PC-3 (cell line): ENCODE measurements around the gene FAM221A.

Experiments used
- EZH2 ChIP-seq: fragments of 300-600 bp; sonication (generic); IDR thresholded peaks from one replicate; pipeline ENCODE4 v1.6.1; 2017; ENCODE audit warnings: antibody characterized with exemption, mild to moderate bottlenecking, low read length; ENCODE audit not compliant: unreplicated experiment
- EZH2phosphoT487 ChIP-seq: fragments of 300-600 bp; sonication (generic); IDR thresholded peaks from 2 replicates; pipeline ENCODE4 v1.6.1; 2018; ENCODE audit warnings: mild to moderate bottlenecking, antibody characterized with exemption, low read length, borderline replicate concordance
- TF ChIP-seq, protein P1 (sequence below): fragments of 300-600 bp; sonication (generic); conservative IDR thresholded peaks from 2 replicates; pipeline ENCODE4 v1.5.1; 2017; ENCODE audit warnings: antibody characterized with exemption, low read depth, mild to moderate bottlenecking, low read length

DNA sequence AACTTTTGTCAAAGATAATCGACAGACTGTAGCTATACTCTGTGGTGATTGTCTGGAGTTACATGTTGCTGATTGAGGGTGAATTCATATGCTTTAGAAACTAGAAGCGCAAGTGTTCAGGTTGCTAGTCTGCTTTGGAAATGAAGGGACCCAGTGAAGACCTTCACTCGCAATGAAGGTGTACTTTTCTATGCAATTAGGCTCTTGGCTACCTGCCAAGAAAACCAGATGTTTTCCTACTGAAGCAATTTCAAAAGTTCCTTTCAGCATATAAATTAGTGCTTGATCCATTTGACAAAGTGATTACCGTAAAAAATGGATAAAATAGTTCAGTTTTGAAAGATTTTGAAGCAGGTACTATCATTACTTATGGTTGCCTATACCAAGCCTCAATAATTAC is 20.0 kb downstream of the FAM221A start:
- TF ChIP-seq, protein P1, sequence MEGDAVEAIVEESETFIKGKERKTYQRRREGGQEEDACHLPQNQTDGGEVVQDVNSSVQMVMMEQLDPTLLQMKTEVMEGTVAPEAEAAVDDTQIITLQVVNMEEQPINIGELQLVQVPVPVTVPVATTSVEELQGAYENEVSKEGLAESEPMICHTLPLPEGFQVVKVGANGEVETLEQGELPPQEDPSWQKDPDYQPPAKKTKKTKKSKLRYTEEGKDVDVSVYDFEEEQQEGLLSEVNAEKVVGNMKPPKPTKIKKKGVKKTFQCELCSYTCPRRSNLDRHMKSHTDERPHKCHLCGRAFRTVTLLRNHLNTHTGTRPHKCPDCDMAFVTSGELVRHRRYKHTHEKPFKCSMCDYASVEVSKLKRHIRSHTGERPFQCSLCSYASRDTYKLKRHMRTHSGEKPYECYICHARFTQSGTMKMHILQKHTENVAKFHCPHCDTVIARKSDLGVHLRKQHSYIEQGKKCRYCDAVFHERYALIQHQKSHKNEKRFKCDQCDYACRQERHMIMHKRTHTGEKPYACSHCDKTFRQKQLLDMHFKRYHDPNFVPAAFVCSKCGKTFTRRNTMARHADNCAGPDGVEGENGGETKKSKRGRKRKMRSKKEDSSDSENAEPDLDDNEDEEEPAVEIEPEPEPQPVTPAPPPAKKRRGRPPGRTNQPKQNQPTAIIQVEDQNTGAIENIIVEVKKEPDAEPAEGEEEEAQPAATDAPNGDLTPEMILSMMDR: no peak
- TF ChIP-seq EZH2phosphoT487: no peak
- no peak for TF ChIP-seq EZH2
